Measurements from ENCODE around the gene CEP128. TPM values are rescaled to one million over a fixed set of nuclear protein-coding genes. Genes with fewer than 3 reads are reported as not detected.

Gene CEP128
- total RNA-seq, 4 donors from 2014 or later, result 13.9 to 18.1 (median 16.0) TPM

DNA sequence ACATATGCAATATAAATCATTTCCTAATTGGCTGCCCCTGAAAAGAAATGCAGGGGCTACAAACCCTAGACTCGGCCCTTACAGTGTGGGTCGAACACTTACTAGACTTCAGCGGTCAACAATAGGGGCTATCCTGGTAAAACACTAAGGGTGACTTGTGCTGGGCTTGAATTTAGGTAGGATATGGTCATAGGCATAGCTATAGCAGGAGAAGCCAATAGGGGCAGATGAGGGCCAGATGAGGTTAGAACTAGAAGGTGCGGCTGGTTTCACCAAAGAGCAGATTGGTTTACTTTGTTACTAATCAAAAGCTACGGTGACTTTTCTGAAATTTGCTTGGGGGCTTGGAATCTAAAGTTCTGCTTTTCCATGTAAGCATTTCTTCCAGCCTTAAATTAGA lies 447.9 kb downstream of the CEP128 start:
- no peak for DNase-seq
- Histone ChIP-seq H3K9me3 (no peaks in the 10 kb centered on the region), H3K27ac (no peak overlapping the region), H3K4me1 (no peaks in the 10 kb centered on the region), H3K27me3 (no peaks in the 10 kb centered on the region), H3K4me3 (replicated peaks in 1 of 3) (no peak overlapping the region), H3K36me3 (no peaks in the 10 kb centered on the region)
- no peak for TF ChIP-seq POLR2A (IDR thresholded peaks at IDR 0.05)
- intact Hi-C loops (cut with DNase I), result no loop called here
- WGBS, 2 donors, result 84 to 94% methylated on average over 5 of the region's 5 CpGs

DNA sequence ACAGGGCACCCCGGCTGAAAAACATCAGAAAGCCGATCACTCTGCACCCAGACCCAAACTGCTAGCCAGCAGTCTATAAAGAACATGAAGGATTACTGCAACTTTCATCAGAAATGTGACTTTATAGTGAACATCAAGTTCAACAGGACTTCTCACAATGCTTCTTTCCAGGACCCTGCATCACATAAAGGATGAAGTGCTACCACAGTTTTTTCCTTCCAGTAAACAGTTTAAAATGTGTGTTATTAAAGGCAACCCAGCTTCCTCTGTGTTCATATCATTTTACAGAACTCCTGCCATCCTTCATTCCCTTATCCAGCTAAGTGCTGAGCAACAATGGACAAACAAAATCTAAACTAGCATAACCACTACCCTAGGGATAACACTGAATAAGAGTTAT lies 449.9 kb downstream of the CEP128 start:
- 74 to 76% methylated on average over 2 of the region's 2 CpGs for WGBS, 2 donors
- Histone ChIP-seq H3K27me3 (no peaks in the 10 kb centered on the region), H3K36me3 (no peaks in the 10 kb centered on the region), H3K4me1 (no peaks in the 10 kb centered on the region), H3K4me3 (replicated peaks in 1 of 3) (no peak overlapping the region), H3K27ac (no peak overlapping the region), H3K9me3 (no peaks in the 10 kb centered on the region)
- TF ChIP-seq POLR2A (IDR thresholded peaks at IDR 0.05), result no peak
- TF ChIP-seq, protein P1, sequence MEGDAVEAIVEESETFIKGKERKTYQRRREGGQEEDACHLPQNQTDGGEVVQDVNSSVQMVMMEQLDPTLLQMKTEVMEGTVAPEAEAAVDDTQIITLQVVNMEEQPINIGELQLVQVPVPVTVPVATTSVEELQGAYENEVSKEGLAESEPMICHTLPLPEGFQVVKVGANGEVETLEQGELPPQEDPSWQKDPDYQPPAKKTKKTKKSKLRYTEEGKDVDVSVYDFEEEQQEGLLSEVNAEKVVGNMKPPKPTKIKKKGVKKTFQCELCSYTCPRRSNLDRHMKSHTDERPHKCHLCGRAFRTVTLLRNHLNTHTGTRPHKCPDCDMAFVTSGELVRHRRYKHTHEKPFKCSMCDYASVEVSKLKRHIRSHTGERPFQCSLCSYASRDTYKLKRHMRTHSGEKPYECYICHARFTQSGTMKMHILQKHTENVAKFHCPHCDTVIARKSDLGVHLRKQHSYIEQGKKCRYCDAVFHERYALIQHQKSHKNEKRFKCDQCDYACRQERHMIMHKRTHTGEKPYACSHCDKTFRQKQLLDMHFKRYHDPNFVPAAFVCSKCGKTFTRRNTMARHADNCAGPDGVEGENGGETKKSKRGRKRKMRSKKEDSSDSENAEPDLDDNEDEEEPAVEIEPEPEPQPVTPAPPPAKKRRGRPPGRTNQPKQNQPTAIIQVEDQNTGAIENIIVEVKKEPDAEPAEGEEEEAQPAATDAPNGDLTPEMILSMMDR (IDR thresholded peaks at IDR 0.05), result no peak
- intact Hi-C loops (cut with DNase I), result no loop called here
- DNase-seq, result no peak

DNA sequence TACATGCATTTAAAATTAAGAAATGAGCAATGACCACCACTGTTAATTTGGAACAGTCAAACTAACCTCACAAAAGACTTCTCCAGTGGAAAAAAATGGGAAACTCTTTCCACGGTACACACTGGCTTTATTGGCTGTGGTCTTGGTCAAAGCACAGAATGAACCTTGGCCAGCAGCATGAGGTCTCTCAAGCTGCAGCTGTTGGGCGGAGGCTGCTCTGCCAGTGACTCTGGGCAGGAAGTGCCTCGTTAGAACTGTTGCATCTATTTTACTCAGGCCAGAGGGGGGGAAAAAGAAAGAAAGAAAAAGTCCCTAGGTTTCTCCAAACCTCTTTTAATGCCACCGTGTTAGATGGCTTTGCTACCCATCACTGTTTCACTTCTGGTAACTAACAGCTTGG lies 450.4 kb downstream of the CEP128 start:
- no peaks in the 10 kb centered on the region for H3K27me3 ChIP-seq
- TF ChIP-seq POLR2A (IDR thresholded peaks at IDR 0.05), result no peak
- TF ChIP-seq, protein P1 (IDR thresholded peaks at IDR 0.05), result no peak
- no peaks in the 10 kb centered on the region for H3K4me1 ChIP-seq
- no peaks in the 10 kb centered on the region for H3K36me3 ChIP-seq
- no peak overlapping the region for H3K27ac ChIP-seq
- peak in 1 of 2 donors; percentile 10 for DNase-seq
- intact Hi-C loops (cut with DNase I), result no loop called here
- H3K4me3 ChIP-seq (replicated peaks in 1 of 3), result no peak overlapping the region
- 40 to 55% methylated on average over 4 of the region's 4 CpGs for WGBS, 2 donors
- H3K9me3 ChIP-seq, result no peaks in the 10 kb centered on the region

DNA sequence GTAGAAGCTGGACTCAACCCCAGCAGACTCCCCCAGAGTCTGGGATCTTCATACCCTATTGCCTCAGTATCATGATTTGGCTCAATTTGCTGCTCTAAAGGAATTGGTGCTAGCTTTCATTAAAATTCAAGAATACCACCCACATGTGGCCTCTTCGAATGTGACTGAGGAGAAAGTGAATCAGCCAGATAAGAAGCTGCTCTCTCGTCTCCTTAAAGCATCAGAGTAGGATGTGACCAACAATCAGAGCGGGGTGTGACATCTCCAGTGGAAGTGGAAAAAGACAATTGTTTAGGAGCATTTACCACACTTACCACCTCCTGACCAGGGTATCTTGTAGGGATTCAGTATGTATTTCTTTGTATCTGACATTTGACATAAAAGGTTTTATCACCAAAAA lies 452.0 kb downstream of the CEP128 start:
- Histone ChIP-seq H3K36me3 (no peaks in the 10 kb centered on the region), H3K27me3 (no peaks in the 10 kb centered on the region), H3K9me3 (no peaks in the 10 kb centered on the region), H3K27ac (no peak overlapping the region), H3K4me3 (replicated peaks in 1 of 3) (no peak overlapping the region), H3K4me1 (no peaks in the 10 kb centered on the region)
- TF ChIP-seq, protein P1 (IDR thresholded peaks at IDR 0.05), result no peak
- TF ChIP-seq POLR2A (IDR thresholded peaks at IDR 0.05), result no peak
- WGBS, 2 donors, result 86 to 87% methylated on average over 3 of the region's 3 CpGs
- intact Hi-C loops (cut with DNase I), result no loop called here
- no peak for DNase-seq

DNA sequence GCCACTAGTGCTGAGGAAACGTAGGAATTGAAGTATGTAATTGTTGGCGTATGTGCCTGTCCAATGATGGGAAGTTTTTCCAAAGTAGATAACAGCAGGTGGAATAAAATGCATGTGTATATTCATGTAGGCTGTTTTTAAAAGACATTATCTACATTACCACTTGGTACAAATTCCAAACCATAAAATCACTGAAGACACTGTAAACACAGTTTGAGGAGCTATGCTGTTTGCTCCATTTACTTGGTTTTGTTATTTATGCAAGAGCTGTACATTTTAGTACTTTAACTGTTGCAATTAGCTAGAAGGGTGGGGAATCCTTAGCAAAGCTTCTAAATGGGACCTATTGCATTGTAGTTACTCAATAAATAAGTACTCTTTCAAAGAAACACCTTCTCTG lies 455.8 kb downstream of the CEP128 start:
- Histone ChIP-seq H3K4me3 (replicated peaks in 1 of 3) (no peak overlapping the region), H3K4me1 (no peaks in the 10 kb centered on the region), H3K9me3 (no peaks in the 10 kb centered on the region), H3K27me3 (no peaks in the 10 kb centered on the region), H3K36me3 (no peaks in the 10 kb centered on the region), H3K27ac (no peak overlapping the region)
- DNase-seq, result no peak
- TF ChIP-seq, protein P1 (IDR thresholded peaks at IDR 0.05), result no peak
- TF ChIP-seq POLR2A (IDR thresholded peaks at IDR 0.05), result no peak
- intact Hi-C loops (cut with DNase I), result no loop called here
- 94 to 98% methylated on average over 2 of the region's 2 CpGs for WGBS, 2 donors

DNA sequence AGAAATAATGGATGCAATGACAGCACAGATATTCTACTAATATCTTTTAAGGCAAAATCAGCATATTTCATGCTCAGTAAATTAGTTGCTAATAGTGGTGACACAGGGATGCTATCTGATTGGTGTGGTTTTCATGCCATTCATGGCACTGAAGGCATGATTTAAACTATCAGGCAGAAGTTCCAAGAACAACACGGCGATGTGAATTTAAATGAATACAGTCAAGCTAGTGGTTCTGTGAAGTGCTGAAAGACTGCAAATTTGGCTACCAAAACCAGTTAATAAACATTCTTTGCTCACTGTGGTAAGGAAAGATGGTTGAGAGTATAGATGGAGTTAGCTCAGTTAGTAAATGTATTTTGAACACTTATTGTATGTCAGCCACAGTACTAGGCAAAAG lies 458.2 kb downstream of the CEP128 start:
- Histone ChIP-seq H3K27me3 (no peaks in the 10 kb centered on the region), H3K4me3 (replicated peaks in 1 of 3) (no peak overlapping the region), H3K4me1 (no peaks in the 10 kb centered on the region), H3K9me3 (no peaks in the 10 kb centered on the region), H3K36me3 (no peaks in the 10 kb centered on the region), H3K27ac (no peak overlapping the region)
- TF ChIP-seq POLR2A (IDR thresholded peaks at IDR 0.05), result no peak
- TF ChIP-seq, protein P1 (IDR thresholded peaks at IDR 0.05), result no peak
- intact Hi-C loops (cut with DNase I), result no loop called here
- no peak for DNase-seq
- WGBS, 2 donors, result 96 to 100% methylated on average over 2 of the region's 2 CpGs

Measured in thyroid gland (tissue), 4 donors.